LNCaP clone FGC (cell line): ENCODE results near the gene LUZP2.
A peak's percentile ranks its signal among the peaks of the same experiment; 100 is the strongest.

ENCODE experiments used
- DNase-seq: peaks from one replicate; pipeline ENCODE4 v3.0.0-alpha.2; 2011; ENCODE audit warnings: low read depth
- H3K4me3 ChIP-seq: 2 replicates; pipeline ENCODE4 v1.5.1; 2011; ENCODE audit warnings: mild to moderate bottlenecking, low read depth, low read length, control low read depth
- CTCF ChIP-seq: IDR thresholded peaks from 2 replicates; pipeline ENCODE4 v1.5.1; 2012; ENCODE audit warnings: mild to moderate bottlenecking; ENCODE audit not compliant: control insufficient read depth, insufficient read depth; ENCODE audit errors: extremely low read depth

LUZP2 gene

GRCh38 chr11:24496386-24496735, 492 bp upstream of the LUZP2 start:
- TF ChIP-seq CTCF, result no peak
- no peak for DNase-seq
- peak overlapping the region; percentile 90 for H3K4me3 ChIP-seq

DNA sequence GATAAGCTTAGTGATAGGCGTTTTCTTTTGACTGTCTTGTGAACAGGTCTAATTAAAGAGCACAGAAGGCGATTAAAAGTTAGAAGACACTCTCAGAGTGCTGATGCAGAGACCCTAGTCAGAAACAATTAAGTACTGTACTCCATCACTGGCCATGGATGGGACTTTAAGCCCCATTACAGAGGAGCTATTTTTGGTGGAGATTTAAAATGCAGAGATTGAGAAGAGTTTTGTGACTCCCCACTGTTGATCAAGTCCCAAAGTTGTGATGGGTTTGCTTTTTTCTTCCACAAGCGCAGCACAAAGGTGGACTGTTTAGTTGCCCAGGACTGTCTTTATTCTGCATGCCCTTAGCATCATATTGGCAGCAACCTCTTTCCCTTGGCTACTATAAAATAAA, 978 bp downstream of the LUZP2 start:
- no peak for DNase-seq
- TF ChIP-seq CTCF, result no peak
- peak overlapping the region; percentile 90 for H3K4me3 ChIP-seq

DNA sequence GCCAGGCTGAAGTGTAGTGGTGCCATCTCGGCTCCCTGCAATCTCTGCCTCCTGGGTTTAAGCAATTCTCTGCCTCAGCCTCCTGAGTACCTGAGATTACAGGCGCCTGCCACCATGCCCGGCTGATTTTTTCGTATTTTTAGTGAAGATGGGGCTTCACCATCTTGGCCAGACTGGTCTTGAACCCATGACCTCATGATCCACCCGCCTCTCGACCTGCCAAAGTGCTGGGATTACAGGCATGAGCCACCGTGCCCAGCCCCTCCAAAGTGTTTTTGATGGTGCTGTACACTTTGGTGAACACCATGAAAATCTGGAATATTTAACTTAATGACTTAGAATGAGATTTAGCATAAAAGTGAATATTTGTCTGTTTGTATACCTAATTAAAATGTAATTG, 5.6 kb downstream of the LUZP2 start:
- no peak for TF ChIP-seq CTCF
- no peak overlapping the region for H3K4me3 ChIP-seq
- DNase-seq, result no peak

GRCh38 chr11:24509114-24509513, 12.3 kb downstream of the LUZP2 start:
- TF ChIP-seq CTCF, result peak; percentile 16; the same call in 1 of the 2 replicates
- DNase-seq, result no peak
- H3K4me3 ChIP-seq, result no peak overlapping the region

DNA sequence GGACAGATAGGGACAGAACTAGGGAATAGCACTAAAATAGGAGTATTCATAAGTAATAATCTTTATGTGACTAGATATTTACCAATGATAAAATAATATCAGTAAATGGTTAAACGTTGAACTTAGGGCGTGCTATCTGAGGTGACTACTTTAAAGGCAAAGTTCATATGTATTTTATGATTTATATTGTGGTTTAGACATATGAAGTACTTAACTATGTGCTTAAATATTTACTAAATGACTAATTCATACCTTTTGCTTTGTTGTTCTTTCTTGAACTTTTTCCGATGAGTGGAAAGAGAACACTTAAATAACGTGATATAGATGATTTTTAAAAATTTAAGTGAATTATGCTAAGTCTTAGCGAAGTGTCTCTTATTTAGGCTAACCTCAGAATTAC, 14.7 kb downstream of the LUZP2 start:
- no peak for DNase-seq
- TF ChIP-seq CTCF, result no peak
- no peak overlapping the region for H3K4me3 ChIP-seq

- DNase-seq, result no peak
- no peak overlapping the region for H3K4me3 ChIP-seq
- TF ChIP-seq CTCF, result no peak
Observed at GRCh38 chr11:24513479-24514218, 16.8 kb downstream of the LUZP2 start.

GRCh38 chr11:24514219-24514594, 17.4 kb downstream of the LUZP2 start:
- DNase-seq, result no peak
- no peak overlapping the region for H3K4me3 ChIP-seq
- TF ChIP-seq CTCF, result no peak
